Stomach smooth muscle (tissue), 2 donors: ENCODE measurements around the gene ZNF512.

Experiments
- H3K27ac ChIP-seq: one replicate; pipeline ENCODE4 v1.7.0; 2013; ENCODE audit warnings: mild to moderate bottlenecking, low read length, inconsistent platforms
- H3K27me3 ChIP-seq, 2 donors: one replicate each; pipeline ENCODE4 v1.7.0; 2013; ENCODE audit warnings: low read length in 2 of 2; ENCODE audit not compliant: insufficient read depth in 2 of 2, control insufficient read depth in 1 of 2
- H3K36me3 ChIP-seq, 2 donors: one replicate each; pipeline ENCODE4 v1.7.0; 2013; ENCODE audit warnings: low read length in 2 of 2; ENCODE audit not compliant: control insufficient read depth in 2 of 2, insufficient read depth in 2 of 2
- H3K4me1 ChIP-seq: one replicate; pipeline ENCODE4 v1.7.0; 2013; ENCODE audit warnings: low read length; ENCODE audit not compliant: control insufficient read depth, insufficient read depth
- H3K4me3 ChIP-seq, 2 donors: one replicate each; pipeline ENCODE4 v1.7.0; 2013; ENCODE audit warnings: low read length in 2 of 2
- H3K9ac ChIP-seq, 2 donors: one replicate each; pipeline ENCODE4 v1.7.0; 2013; ENCODE audit warnings: low read length in 2 of 2, mild to moderate bottlenecking in 1 of 2
- H3K9me3 ChIP-seq, 2 donors: one replicate each; pipeline ENCODE4 v1.7.0; 2013; ENCODE audit warnings: low read length in 2 of 2; ENCODE audit not compliant: control insufficient read depth in 2 of 2
- donor health status: healthy.
- donor health status: Pancreatic carcinoma.

ZNF512 gene

DNA sequence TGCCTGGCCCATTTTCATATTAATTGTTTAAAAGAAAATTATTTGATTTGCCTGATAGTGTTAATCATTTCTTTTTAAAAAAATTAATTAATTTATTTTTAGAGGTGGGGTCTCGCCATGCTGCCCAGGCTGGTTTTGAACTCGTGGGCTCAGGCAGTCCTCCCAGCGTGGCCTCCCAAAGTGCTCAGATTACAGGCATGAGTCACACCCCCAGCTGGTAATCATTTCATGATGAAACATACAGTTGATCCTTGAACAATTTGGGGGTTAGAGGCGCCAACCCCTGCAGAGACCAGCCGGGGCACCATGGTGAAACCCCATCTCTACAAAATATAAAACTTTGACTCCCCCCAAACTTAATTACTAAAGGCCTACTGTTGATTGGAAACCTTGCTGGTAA is 53.9 kb downstream of the ZNF512 start:
- Histone ChIP-seq H3K4me3 (no peak overlapping the region), H3K27me3 (no peaks in the 10 kb centered on the region), H3K36me3 (peaks cover 53 to 61% of the 10 kb centered on the region in 2 donors), H3K9me3 (no peaks in the 10 kb centered on the region), H3K9ac (no peak overlapping the region), H3K27ac (no peak overlapping the region), H3K4me1 (no peaks in the 10 kb centered on the region)

- no peak overlapping the region for H3K4me3 ChIP-seq
- peaks cover 54 to 57% of the 10 kb centered on the region in 2 donors for H3K36me3 ChIP-seq
These were observed 55.3 kb downstream of the ZNF512 start for GRCh38 chr2:27638037-27638637.

GRCh38 chr2:27638709-27639108 is 55.9 kb downstream of the ZNF512 start:
- peaks cover 54 to 56% of the 10 kb centered on the region in 2 donors for H3K36me3 ChIP-seq
- H3K27me3 ChIP-seq = no peaks in the 10 kb centered on the region
- H3K27ac ChIP-seq = no peak overlapping the region
- no peaks in the 10 kb centered on the region for H3K9me3 ChIP-seq
- H3K9ac ChIP-seq = no peak overlapping the region
- no peaks in the 10 kb centered on the region for H3K4me1 ChIP-seq
- H3K4me3 ChIP-seq = no peak overlapping the region

More at GRCh38 chr2:27638037-27638637, 55.3 kb downstream of the ZNF512 start:
- Histone ChIP-seq H3K27me3 (no peaks in the 10 kb centered on the region), H3K9ac (no peak overlapping the region), H3K27ac (no peak overlapping the region), H3K4me1 (no peaks in the 10 kb centered on the region), H3K9me3 (no peaks in the 10 kb centered on the region)

GRCh38 chr2:27640722-27641245 is 57.9 kb downstream of the ZNF512 start:
- H3K36me3 ChIP-seq = peaks cover 43 to 44% of the 10 kb centered on the region in 2 donors
- no peak overlapping the region for H3K9ac ChIP-seq
- no peaks in the 10 kb centered on the region for H3K4me1 ChIP-seq
- no peak overlapping the region for H3K4me3 ChIP-seq
- no peaks in the 10 kb centered on the region for H3K9me3 ChIP-seq
- no peak overlapping the region for H3K27ac ChIP-seq
- H3K27me3 ChIP-seq = no peaks in the 10 kb centered on the region

GRCh38 chr2:27645197-27645596 is 62.4 kb downstream of the ZNF512 start:
- Histone ChIP-seq H3K27me3 (no peaks in the 10 kb centered on the region), H3K36me3 (peaks cover 39 to 43% of the 10 kb centered on the region in 2 donors), H3K27ac (no peak overlapping the region), H3K9me3 (no peaks in the 10 kb centered on the region), H3K9ac (no peak overlapping the region), H3K4me1 (no peaks in the 10 kb centered on the region), H3K4me3 (no peak overlapping the region)

- Histone ChIP-seq H3K9ac (no peak overlapping the region), H3K9me3 (no peaks in the 10 kb centered on the region), H3K36me3 (peaks cover 30 to 33% of the 10 kb centered on the region in 2 donors), H3K27ac (no peak overlapping the region), H3K4me1 (no peaks in the 10 kb centered on the region), H3K4me3 (no peak overlapping the region), H3K27me3 (no peaks in the 10 kb centered on the region)
These were observed 64.4 kb downstream of the ZNF512 start for GRCh38 chr2:27647289-27647688.

DNA sequence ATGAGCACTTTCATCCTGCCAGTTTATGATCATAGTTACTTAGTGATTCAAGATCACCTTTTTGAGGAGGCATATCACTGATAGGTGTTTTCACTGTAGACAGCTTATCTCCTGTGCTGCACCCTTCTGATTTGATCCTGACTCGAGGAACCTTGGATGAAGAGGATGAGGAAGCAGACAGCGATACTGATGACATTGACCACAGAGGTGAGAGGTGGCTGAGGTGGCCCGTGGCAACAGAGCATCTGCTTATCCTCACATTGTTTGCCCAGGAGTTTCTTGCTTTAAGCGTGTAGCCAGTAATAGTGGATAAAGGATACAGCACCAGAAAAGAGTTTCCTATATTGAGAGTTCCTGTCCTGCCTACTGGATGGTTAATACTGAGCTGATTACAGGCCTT is 64.9 kb downstream of the ZNF512 start:
- H3K4me3 ChIP-seq = no peak overlapping the region
- H3K36me3 ChIP-seq = peaks cover 34 to 37% of the 10 kb centered on the region in 2 donors
- no peaks in the 10 kb centered on the region for H3K27me3 ChIP-seq
- H3K4me1 ChIP-seq = no peaks in the 10 kb centered on the region
- H3K9ac ChIP-seq = no peak overlapping the region
- no peaks in the 10 kb centered on the region for H3K9me3 ChIP-seq
- no peak overlapping the region for H3K27ac ChIP-seq

- Histone ChIP-seq H3K36me3 (peaks cover 54 to 58% of the 10 kb centered on the region in 2 donors), H3K9me3 (no peaks in the 10 kb centered on the region), H3K4me1 (no peaks in the 10 kb centered on the region), H3K27ac (no peak overlapping the region), H3K9ac (no peak overlapping the region), H3K4me3 (no peak overlapping the region), H3K27me3 (no peaks in the 10 kb centered on the region)
These were observed 68.2 kb downstream of the ZNF512 start for GRCh38 chr2:27651056-27651455.

GRCh38 chr2:27652341-27652740 is 69.5 kb downstream of the ZNF512 start:
- Histone ChIP-seq H3K4me3 (no peak overlapping the region), H3K36me3 (peaks cover 53 to 62% of the 10 kb centered on the region in 2 donors), H3K27ac (no peak overlapping the region)

GRCh38 chr2:27652790-27653189 is 69.9 kb downstream of the ZNF512 start:
- H3K9ac ChIP-seq = no peak overlapping the region
- H3K4me1 ChIP-seq = no peaks in the 10 kb centered on the region
- no peaks in the 10 kb centered on the region for H3K9me3 ChIP-seq
- H3K36me3 ChIP-seq = peaks cover 53 to 61% of the 10 kb centered on the region in 2 donors
- no peaks in the 10 kb centered on the region for H3K27me3 ChIP-seq
- H3K4me3 ChIP-seq = no peak overlapping the region
- no peak overlapping the region for H3K27ac ChIP-seq

More at GRCh38 chr2:27652341-27652740, 69.5 kb downstream of the ZNF512 start:
- Histone ChIP-seq H3K9ac (no peak overlapping the region), H3K4me1 (no peaks in the 10 kb centered on the region), H3K27me3 (no peaks in the 10 kb centered on the region), H3K9me3 (no peaks in the 10 kb centered on the region)

DNA sequence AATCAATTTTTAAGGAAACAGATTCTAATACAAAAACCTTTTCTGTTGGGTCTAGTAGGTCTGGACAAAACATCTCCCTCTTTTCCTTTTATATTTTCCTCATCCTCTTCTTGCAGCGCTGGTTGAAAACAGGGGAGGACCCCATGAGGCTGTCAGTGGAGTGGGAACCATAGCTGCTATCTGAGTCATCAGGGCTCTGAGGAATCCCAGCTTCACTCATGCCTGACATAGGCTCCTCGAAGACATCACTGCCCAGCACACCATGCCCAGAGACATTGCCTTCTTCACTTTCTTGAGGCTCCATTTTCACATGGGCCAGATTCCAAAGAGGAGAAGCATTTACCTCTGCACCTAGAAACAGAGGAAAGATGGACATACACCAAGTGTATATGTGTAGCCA is 70.6 kb downstream of the ZNF512 start:
- H3K36me3 ChIP-seq = peaks cover 49 to 55% of the 10 kb centered on the region in 2 donors
- no peaks in the 10 kb centered on the region for H3K4me1 ChIP-seq
- H3K27me3 ChIP-seq = no peaks in the 10 kb centered on the region
- no peak overlapping the region for H3K9ac ChIP-seq
- no peak overlapping the region for H3K4me3 ChIP-seq
- no peaks in the 10 kb centered on the region for H3K9me3 ChIP-seq
- no peak overlapping the region for H3K27ac ChIP-seq
